Astrocyte of the spinal cord (primary cell): ENCODE results near the gene KIDINS220.

Experiments
- DNase-seq: peaks from one replicate; pipeline ENCODE4 v3.0.0; 2011; ENCODE audit warnings: low read depth, low spot score
- H3K4me3 ChIP-seq: 2 replicates; pipeline ENCODE4 v1.5.1; 2011; ENCODE audit warnings: low read depth, mild to moderate bottlenecking, low read length, moderate library complexity
- in situ Hi-C: cut with HindIII; loops from 2 replicates; pipeline ENCODE4 v1.10.0; 2017; ENCODE audit warnings: low sequenced_read_pairs
- TF ChIP-seq, protein P1 (sequence below): IDR thresholded peaks from 2 replicates; pipeline ENCODE4 v1.5.1; 2012; ENCODE audit warnings: low read depth, mild to moderate bottlenecking, low read length, inconsistent platforms

Gene KIDINS220

DNA sequence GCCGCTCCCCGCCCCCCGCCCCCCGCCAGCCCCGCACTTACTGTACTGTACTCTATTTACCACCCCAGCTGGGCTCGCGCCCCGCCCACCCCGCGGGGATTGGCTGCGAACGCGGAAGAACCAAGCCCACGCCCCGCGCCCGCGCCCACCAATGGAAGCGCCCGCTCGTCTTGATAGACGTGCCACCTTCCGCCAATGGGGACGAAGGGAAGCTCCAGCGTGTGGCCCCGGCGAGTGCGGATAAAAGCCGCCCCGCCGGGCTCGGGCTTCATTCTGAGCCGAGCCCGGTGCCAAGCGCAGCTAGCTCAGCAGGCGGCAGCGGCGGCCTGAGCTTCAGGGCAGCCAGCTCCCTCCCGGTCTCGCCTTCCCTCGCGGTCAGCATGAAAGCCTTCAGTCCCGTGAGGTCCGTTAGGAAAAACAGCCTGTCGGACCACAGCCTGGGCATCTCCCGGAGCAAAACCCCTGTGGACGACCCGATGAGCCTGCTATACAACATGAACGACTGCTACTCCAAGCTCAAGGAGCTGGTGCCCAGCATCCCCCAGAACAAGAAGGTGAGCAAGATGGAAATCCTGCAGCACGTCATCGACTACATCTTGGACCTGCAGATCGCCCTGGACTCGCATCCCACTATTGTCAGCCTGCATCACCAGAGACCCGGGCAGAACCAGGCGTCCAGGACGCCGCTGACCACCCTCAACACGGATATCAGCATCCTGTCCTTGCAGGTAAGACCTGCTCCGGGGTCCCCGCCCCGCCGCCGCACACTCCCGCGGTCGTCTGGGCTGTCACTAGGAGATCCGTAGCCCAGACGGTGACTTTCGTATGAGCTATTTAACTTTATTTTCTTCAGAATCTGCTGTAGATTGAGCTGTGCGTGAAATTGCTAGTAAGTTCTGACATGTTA is 155.4 kb downstream of the KIDINS220 start, which contains the start of gene ID2:
Gene ID2, plus strand, starts transcription at position 271 of the 907 bp plus-strand sequence. Its CDS starts 110 bp downstream, at position 381.
- TF ChIP-seq, protein P1, sequence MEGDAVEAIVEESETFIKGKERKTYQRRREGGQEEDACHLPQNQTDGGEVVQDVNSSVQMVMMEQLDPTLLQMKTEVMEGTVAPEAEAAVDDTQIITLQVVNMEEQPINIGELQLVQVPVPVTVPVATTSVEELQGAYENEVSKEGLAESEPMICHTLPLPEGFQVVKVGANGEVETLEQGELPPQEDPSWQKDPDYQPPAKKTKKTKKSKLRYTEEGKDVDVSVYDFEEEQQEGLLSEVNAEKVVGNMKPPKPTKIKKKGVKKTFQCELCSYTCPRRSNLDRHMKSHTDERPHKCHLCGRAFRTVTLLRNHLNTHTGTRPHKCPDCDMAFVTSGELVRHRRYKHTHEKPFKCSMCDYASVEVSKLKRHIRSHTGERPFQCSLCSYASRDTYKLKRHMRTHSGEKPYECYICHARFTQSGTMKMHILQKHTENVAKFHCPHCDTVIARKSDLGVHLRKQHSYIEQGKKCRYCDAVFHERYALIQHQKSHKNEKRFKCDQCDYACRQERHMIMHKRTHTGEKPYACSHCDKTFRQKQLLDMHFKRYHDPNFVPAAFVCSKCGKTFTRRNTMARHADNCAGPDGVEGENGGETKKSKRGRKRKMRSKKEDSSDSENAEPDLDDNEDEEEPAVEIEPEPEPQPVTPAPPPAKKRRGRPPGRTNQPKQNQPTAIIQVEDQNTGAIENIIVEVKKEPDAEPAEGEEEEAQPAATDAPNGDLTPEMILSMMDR = no peak
- peak; percentile 100 for DNase-seq
- in situ Hi-C loops = no loop called here
- peak within 1 kb of the TSS; percentile 76 for H3K4me3 ChIP-seq

DNA sequence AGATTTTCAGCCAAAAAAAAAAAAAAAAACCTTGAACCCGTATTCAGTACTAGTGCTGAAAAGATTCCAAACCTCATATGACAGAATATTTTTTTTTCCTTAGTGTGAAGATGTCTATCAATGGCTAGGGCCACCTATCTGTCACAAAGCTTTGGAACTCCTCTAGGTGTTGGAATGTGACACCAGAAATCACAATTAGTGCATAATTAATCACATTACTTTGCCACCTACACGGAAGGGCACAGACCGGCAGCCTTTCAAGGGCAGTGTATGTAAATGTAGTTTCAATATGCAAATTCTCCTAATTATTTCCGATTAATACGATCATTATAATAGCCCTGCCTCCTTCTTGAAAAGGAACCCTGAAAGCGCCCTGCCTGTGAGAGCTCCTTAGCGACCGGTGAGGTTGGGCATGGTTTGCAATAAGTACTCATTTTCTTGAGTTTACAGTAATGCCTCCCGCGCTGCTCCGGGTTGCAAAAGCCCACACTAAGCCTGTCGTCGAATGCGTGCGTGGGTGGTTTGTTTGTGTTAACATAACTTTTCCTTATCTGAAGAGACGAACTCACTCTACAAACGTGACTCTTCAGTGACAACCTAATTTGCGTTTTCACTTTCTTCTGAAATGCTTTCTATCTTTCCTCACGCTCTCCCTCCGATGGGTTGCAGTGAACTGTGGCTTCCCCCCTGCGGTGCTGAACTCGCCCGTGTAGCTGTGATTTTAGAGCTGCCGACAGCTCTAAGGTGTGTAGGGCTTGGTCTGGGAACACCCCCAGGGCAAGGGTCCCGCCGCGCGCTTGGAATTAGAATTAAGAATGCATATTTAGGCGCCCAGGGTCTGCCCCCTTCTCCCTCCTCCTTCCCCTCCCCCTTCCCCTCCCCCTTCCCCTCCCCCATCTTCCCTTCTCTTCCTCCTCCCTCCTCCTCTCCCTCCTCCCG is 156.3 kb downstream of the KIDINS220 start:
- H3K4me3 ChIP-seq = peak overlapping the region; percentile 56
- DNase-seq = peak; percentile 82
- TF ChIP-seq, protein P1 = no peak
- in situ Hi-C loops = no loop called here

DNA sequence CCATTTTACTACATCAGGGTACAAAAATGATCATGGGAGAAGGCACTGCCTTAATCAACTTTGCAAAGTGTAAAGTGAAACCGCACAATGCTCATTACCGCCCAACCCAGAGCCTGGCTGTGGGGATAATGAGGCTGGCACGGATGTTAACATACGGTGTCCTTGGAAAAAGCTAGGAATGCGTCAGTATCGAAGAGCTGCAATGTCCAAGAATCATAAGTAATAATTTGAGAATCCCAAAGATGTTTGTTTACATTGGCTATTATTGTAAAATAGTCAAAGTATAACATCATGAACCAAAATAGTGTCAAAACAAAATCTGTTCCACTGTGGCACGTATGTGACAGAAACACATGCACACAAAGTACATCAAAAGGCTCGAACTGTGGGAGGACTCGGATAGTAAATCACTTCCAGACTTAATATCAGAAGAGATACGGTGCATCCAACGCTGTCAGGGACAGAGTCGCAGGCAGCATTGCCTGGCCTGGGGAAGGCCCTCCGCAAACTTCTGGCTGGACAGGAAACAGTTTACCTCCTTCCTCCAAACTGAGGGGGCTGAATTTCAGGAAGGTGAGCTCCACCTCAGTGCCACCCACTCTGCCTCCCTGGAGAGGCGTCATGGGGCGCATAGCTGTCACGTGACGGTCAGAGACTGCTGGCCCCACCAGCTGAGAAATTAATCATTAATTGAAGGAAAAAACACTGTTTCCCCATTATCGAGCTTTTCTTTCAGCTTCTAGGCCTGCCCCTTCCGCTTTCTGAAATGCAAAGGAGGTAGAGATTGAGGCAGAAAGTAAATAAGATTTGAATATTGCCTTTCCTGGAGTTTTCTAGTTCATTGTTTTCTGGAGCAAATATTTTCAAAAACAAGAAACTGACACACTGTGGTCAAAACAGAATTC is 157.3 kb downstream of the KIDINS220 start:
- H3K4me3 ChIP-seq = peak overlapping the region; percentile 50
- peak; percentile 55 for DNase-seq
- TF ChIP-seq, protein P1 = no peak
- in situ Hi-C loops = no loop called here

DNA sequence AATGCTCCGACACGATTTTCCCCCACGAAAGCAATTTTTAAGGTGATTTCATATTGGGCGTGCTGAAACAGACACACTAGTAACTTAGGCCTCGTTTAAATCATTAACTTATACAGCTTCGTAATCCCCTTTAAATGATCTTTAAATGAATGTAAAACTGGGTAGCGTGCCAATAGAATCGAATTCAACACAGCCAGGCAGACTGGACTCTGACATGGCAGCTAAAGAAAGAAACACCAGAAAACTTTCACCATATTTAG is 157.9 kb downstream of the KIDINS220 start:
- no peak for DNase-seq
- TF ChIP-seq, protein P1 = no peak
- H3K4me3 ChIP-seq = peak overlapping the region; percentile 50
- in situ Hi-C loops = no loop called here
